RPMI7951 (cell line): ENCODE data around the gene ALDH4A1. TPM values are rescaled to one million over a fixed set of nuclear protein-coding genes. Genes with fewer than 3 reads are reported as not detected.
"Not testable (repeated sequence)": the region's sequence is repeated elsewhere in the genome, so short reads cannot be mapped to it uniquely, and the experiment has no call there.

Experiments used
- DNase-seq: peaks from one replicate; pipeline ENCODE4 v3.0.0-alpha.2; 2012; ENCODE audit warnings: low read depth
- total RNA-seq: library from RNA; depleted of rRNA; stranded (reverse); fragments of >200 nt; shearing (Covaris generic); gene quantifications from 2 replicates; pipeline ENCODE4 v1.2.3, GENCODE V29; 2014

The ALDH4A1 gene
- total RNA-seq, 1 experiment from 2014 or later: 13.1 TPM

- DNase-seq: no peak
Observed at GRCh38 chr1:18879215-18879790, 23.1 kb downstream of the ALDH4A1 start.

- no peak for DNase-seq
Observed at GRCh38 chr1:18878538-18879214, 23.7 kb downstream of the ALDH4A1 start.

- DNase-seq: no peak
Observed at GRCh38 chr1:18877282-18877681, 25.1 kb downstream of the ALDH4A1 start.

GRCh38 chr1:18876210-18876609 is 26.1 kb downstream of the ALDH4A1 start:
- DNase-seq: no peak

GRCh38 chr1:18875796-18876128 is 26.6 kb downstream of the ALDH4A1 start:
- DNase-seq: no peak

- peak; percentile 58 for DNase-seq
Observed at GRCh38 chr1:18875107-18875795, 27.1 kb downstream of the ALDH4A1 start.

GRCh38 chr1:18874600-18874999 is 27.8 kb downstream of the ALDH4A1 start:
- no peak for DNase-seq

- DNase-seq: no peak
Observed at GRCh38 chr1:18874036-18874435, 28.3 kb downstream of the ALDH4A1 start.

GRCh38 chr1:18872071-18872611 is 30.2 kb downstream of the ALDH4A1 start:
- no peak for DNase-seq

GRCh38 chr1:18871401-18872070 is 30.8 kb downstream of the ALDH4A1 start:
- DNase-seq: no peak

- no peak for DNase-seq
Observed at GRCh38 chr1:18870957-18871356, 31.4 kb downstream of the ALDH4A1 start.

- not testable (repeated sequence) for DNase-seq
Observed at GRCh38 chr1:18870595-18870865, 31.8 kb downstream of the ALDH4A1 start.

- no peak for DNase-seq
Observed at GRCh38 chr1:18869847-18870594, 32.3 kb downstream of the ALDH4A1 start.

- DNase-seq: no peak
Observed at GRCh38 chr1:18868801-18869424, 33.4 kb downstream of the ALDH4A1 start.

- no peak for DNase-seq
Observed at GRCh38 chr1:18868354-18868753, 34.0 kb downstream of the ALDH4A1 start.

- DNase-seq: no peak
Observed at GRCh38 chr1:18866846-18867245, 35.5 kb downstream of the ALDH4A1 start.

- DNase-seq: no peak
Observed at GRCh38 chr1:18866314-18866713, 36.0 kb downstream of the ALDH4A1 start.

GRCh38 chr1:18865176-18865575 is 37.2 kb downstream of the ALDH4A1 start:
- no peak for DNase-seq

- no peak for DNase-seq
Observed at GRCh38 chr1:18861590-18861989, 40.8 kb downstream of the ALDH4A1 start.

- DNase-seq: no peak
Observed at GRCh38 chr1:18861082-18861481, 41.3 kb downstream of the ALDH4A1 start.

GRCh38 chr1:18859560-18859959 is 42.8 kb downstream of the ALDH4A1 start, which contains the start of gene TAS1R2:
Gene TAS1R2, minus strand, starts transcription at chr1:18859660. Its CDS starts 0 bp downstream, at chr1:18859660.
- no peak for DNase-seq
